SJCRH30 (cell line): Measurements from ENCODE around the gene FAS. TPM values are rescaled to one million over a fixed set of nuclear protein-coding genes. Genes with fewer than 3 reads are reported as not detected.
"Not testable (repeated sequence)": the region's sequence is repeated elsewhere in the genome, so short reads cannot be mapped to it uniquely, and the experiment has no call there.

Source experiments
- DNase-seq, 2 experiments: peaks; one replicate each; pipeline ENCODE4 v3.0.0-alpha.2; 2015 to 2020
- H3K27ac ChIP-seq: fragments of 250-450 bp; sonication (Bioruptor Pico); 2 replicates; pipeline ENCODE4 v1.5.1; 2020; ENCODE audit warnings: mild to moderate bottlenecking, moderate library complexity
- H3K27me3 ChIP-seq: fragments of 250-450 bp; sonication (Bioruptor Pico); 2 replicates; pipeline ENCODE4 v1.5.1; 2020; ENCODE audit warnings: mild to moderate bottlenecking, moderate library complexity
- H3K36me3 ChIP-seq: fragments of 250-450 bp; sonication (Bioruptor Pico); 2 replicates; pipeline ENCODE4 v1.5.1; 2020; ENCODE audit warnings: mild to moderate bottlenecking, moderate library complexity
- H3K4me1 ChIP-seq: fragments of 250-450 bp; sonication (Bioruptor Pico); 2 replicates; pipeline ENCODE4 v1.5.1; 2020; ENCODE audit warnings: mild to moderate bottlenecking, moderate library complexity
- H3K4me3 ChIP-seq: fragments of 250-450 bp; sonication (Bioruptor Pico); 2 replicates; pipeline ENCODE4 v1.5.1; 2020; ENCODE audit warnings: mild to moderate bottlenecking, moderate library complexity
- H3K9me3 ChIP-seq: fragments of 250-450 bp; sonication (Bioruptor Pico); replicated peaks from 2 replicates; pipeline ENCODE4 v1.5.1; 2020; ENCODE audit warnings: mild to moderate bottlenecking, moderate library complexity
- total RNA-seq: library from RNA; depleted of rRNA; stranded (reverse); fragments of >200 nt; shearing (Covaris generic); gene quantifications from 2 replicates; pipeline ENCODE4 v1.2.3, GENCODE V29; 2014

The FAS gene
- total RNA-seq, 1 experiment from 2014 or later = 0.75 TPM

- no peak overlapping the region for H3K4me3 ChIP-seq
- H3K27ac ChIP-seq = no peak overlapping the region
These were observed 3.4 kb downstream of the FAS start for GRCh38 chr10:88994019-88994418.

GRCh38 chr10:88995156-88995876 is 4.7 kb downstream of the FAS start:
- no peaks in the 10 kb centered on the region; the same call in 1 of the 2 replicates for H3K27me3 ChIP-seq
- no peak overlapping the region for H3K27ac ChIP-seq
- H3K36me3 ChIP-seq = no peaks in the 10 kb centered on the region
- DNase-seq = no peak
- no peaks in the 10 kb centered on the region for H3K9me3 ChIP-seq
- H3K4me3 ChIP-seq = no peak overlapping the region
- H3K4me1 ChIP-seq = no peaks in the 10 kb centered on the region

More at GRCh38 chr10:88994019-88994418, 3.4 kb downstream of the FAS start:
- Histone ChIP-seq H3K36me3 (no peaks in the 10 kb centered on the region), H3K27me3 (no peaks in the 10 kb centered on the region; the same call in 1 of the 2 replicates), H3K4me1 (no peaks in the 10 kb centered on the region), H3K9me3 (no peaks in the 10 kb centered on the region)
- no peak for DNase-seq

DNA sequence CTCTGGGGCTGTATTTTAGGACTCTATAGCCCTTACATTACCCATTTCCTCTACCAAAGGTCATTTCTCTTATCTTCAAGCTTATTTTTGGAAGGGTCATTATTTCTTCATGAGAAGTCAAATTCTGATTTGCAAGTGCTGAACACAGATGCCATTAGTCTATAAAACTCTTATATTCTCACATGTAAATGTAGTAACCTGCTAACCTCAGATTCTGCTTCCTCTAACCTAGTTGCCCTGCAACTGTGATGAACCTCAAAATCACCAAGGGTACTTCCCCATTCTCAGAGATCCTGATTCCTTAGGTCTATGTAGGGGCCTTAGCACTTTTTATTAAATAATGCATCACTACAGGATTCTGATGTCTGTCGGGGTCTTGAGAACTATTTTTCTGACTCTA is 6.3 kb downstream of the FAS start:
- Histone ChIP-seq H3K27me3 (no peaks in the 10 kb centered on the region), H3K9me3 (no peaks in the 10 kb centered on the region), H3K27ac (no peak overlapping the region), H3K36me3 (no peaks in the 10 kb centered on the region), H3K4me1 (no peaks in the 10 kb centered on the region), H3K4me3 (no peak overlapping the region)
- DNase-seq = no peak

DNA sequence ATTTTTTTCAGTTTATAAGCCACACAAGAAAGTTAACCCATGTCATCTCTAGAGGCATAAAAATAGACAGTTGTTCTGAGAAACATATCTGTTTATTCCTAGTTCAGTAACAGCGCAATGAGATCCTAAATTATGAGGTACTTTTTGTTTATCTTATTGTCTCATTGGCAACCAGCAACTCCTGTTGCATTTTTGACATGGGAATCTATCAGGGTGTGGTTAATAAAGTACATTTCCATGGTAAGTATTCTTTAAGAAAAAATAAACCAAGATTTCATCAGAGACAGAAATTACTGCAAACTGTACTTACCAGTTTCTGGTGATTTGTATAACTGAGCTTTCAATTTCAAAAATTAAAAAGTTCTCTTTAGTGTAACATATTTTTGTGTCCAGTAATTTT is 9.0 kb downstream of the FAS start:
- H3K4me3 ChIP-seq = no peak overlapping the region
- no peaks in the 10 kb centered on the region for H3K36me3 ChIP-seq
- H3K4me1 ChIP-seq = no peaks in the 10 kb centered on the region
- DNase-seq = no peak
- H3K9me3 ChIP-seq = no peaks in the 10 kb centered on the region
- no peak overlapping the region for H3K27ac ChIP-seq
- H3K27me3 ChIP-seq = no peaks in the 10 kb centered on the region

DNA sequence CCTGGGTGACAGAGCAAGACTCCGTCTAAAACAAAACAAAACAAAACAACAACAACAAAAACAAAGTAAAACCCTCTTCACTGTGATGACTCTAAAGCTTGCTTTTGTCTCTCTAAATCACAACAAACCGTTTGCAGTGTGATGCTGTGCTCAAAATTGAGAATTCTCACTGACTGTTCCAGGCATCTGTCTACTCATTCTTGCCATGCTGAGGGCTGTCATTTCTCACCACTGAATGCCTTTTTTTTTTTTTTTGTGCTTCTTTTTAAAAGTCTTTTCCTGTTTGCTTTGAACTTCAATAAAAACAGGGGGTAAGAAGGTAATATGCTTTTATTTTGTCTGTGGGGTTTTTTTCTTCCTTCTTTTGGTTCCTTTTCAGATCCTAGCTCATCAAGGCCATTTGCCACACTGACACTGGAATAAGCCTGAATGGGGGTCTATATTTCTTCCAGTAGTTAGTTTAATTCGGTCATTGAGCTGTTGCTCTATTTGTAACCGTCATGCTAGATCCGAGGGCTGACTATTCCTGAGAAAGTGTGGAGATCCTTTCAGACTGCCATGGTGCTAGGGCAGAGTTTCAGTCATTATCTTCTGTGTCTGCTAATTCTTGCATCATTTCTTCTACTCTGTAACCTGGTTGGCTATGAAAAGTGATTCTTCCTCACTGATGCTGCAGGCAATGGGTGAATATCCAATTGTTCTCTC is 10.6 kb downstream of the FAS start:
- no peaks in the 10 kb centered on the region for H3K4me1 ChIP-seq
- H3K27ac ChIP-seq = no peak overlapping the region
- H3K36me3 ChIP-seq = no peaks in the 10 kb centered on the region
- no peaks in the 10 kb centered on the region for H3K9me3 ChIP-seq
- no peaks in the 10 kb centered on the region for H3K27me3 ChIP-seq
- DNase-seq = no peak
- H3K4me3 ChIP-seq = no peak overlapping the region

- H3K4me1 ChIP-seq = no peaks in the 10 kb centered on the region
- DNase-seq = no peak
- no peak overlapping the region for H3K4me3 ChIP-seq
- H3K9me3 ChIP-seq = no peaks in the 10 kb centered on the region
- no peaks in the 10 kb centered on the region for H3K36me3 ChIP-seq
- H3K27me3 ChIP-seq = no peaks in the 10 kb centered on the region
- H3K27ac ChIP-seq = no peak overlapping the region
These were observed 11.1 kb downstream of the FAS start for GRCh38 chr10:89001729-89002072.

DNA sequence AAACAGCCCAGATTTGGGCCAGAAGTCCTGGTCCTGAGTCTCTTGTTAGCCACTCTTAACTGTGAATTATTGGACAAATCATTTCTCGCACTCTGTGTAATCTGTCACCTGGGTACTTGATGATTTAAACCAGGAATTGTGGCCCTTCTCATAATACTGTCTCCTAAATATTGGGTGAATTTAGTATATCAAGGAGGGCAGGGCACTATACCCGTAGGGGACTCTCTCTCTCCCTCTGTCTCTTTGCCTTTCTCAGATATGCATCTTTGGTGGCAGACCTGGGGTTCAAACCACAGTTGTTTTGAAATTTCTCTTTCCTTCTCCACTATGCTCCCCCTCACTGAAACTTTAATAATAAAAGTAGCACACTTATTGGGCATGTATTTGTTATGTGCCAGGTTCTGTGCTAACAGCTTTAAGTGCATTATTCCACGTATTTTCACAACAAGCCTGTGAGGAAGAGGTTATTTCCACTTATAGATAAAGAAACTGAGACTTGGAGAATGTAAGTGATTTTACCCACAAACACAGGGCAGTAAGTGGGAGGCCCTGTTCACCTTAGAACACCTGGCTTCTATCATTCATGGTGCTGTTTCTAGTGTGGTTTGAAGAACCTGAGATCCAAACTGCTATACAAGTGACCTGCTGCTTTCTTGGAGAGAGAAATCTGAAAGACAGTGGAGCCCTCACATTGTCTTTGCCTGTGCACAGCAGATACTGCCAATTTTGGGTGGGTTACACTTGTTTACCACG is 11.8 kb downstream of the FAS start:
- no peak overlapping the region for H3K27ac ChIP-seq
- no peaks in the 10 kb centered on the region for H3K9me3 ChIP-seq
- no peak for DNase-seq
- no peaks in the 10 kb centered on the region for H3K36me3 ChIP-seq
- H3K27me3 ChIP-seq = no peaks in the 10 kb centered on the region
- no peaks in the 10 kb centered on the region for H3K4me1 ChIP-seq
- no peak overlapping the region for H3K4me3 ChIP-seq

GRCh38 chr10:89003344-89003743 is 12.7 kb downstream of the FAS start:
- H3K27ac ChIP-seq = no peak overlapping the region
- no peaks in the 10 kb centered on the region for H3K9me3 ChIP-seq
- H3K4me1 ChIP-seq = no peaks in the 10 kb centered on the region
- no peaks in the 10 kb centered on the region for H3K27me3 ChIP-seq
- no peak for DNase-seq
- H3K36me3 ChIP-seq = no peaks in the 10 kb centered on the region
- H3K4me3 ChIP-seq = no peak overlapping the region

GRCh38 chr10:89007129-89007893 is 16.7 kb downstream of the FAS start:
- no peaks in the 10 kb centered on the region for H3K36me3 ChIP-seq

DNA sequence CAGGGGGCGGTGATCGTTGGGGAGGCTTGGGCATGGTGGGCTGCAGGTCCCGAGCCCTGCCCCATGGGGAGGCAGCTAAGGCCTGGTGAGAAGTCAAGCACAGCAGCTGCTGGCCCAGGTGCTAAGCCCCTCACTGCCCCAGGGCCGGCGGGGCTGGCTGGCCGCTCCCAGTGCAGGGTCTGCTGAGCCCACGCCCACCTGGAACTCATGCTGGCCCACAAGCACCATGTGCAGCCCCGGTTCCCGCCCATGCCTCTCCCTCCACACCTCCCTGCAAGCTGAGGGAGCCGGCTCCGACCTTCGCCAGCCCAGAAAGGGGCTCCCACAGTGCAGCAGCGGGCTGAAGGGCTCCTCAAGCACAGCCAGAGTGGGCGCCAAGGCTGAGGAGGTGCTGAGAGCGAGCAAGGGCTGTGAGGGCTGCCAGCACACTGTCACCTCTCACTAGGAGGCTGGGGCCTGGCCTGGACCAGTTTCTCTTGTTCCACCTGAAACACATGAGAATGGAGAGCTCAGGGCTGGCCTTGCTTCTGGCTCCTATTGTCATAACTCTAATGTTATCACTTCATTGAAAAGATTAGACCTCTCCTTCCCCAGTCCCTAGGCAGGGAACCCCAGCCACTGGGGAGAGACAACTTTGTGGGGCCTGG is 28.2 kb downstream of the FAS start:
- H3K36me3 ChIP-seq, H3K4me1 ChIP-seq, H3K27me3 ChIP-seq, DNase-seq, H3K4me3 ChIP-seq, H3K9me3 ChIP-seq, H3K27ac ChIP-seq: not testable (repeated sequence)

More at GRCh38 chr10:89007129-89007893, 16.7 kb downstream of the FAS start:
- no peaks in the 10 kb centered on the region for H3K9me3 ChIP-seq
- H3K4me1 ChIP-seq = no peaks in the 10 kb centered on the region
- no peak for DNase-seq
- H3K4me3 ChIP-seq = no peak overlapping the region
- H3K27ac ChIP-seq = no peak overlapping the region
- no peaks in the 10 kb centered on the region for H3K27me3 ChIP-seq

GRCh38 chr10:89019569-89020327 is 29.1 kb downstream of the FAS start:
- H3K36me3 ChIP-seq = no peaks in the 10 kb centered on the region
- no peak for DNase-seq

GRCh38 chr10:89021526-89021925 is 30.9 kb downstream of the FAS start:
- not testable (repeated sequence) for H3K27ac ChIP-seq, DNase-seq, H3K27me3 ChIP-seq, H3K9me3 ChIP-seq, H3K4me3 ChIP-seq, H3K4me1 ChIP-seq, H3K36me3 ChIP-seq

More at GRCh38 chr10:89019569-89020327, 29.1 kb downstream of the FAS start:
- Histone ChIP-seq H3K4me1 (no peaks in the 10 kb centered on the region), H3K27ac (no peak overlapping the region), H3K4me3 (no peak overlapping the region), H3K9me3 (no peaks in the 10 kb centered on the region), H3K27me3 (no peaks in the 10 kb centered on the region)

DNA sequence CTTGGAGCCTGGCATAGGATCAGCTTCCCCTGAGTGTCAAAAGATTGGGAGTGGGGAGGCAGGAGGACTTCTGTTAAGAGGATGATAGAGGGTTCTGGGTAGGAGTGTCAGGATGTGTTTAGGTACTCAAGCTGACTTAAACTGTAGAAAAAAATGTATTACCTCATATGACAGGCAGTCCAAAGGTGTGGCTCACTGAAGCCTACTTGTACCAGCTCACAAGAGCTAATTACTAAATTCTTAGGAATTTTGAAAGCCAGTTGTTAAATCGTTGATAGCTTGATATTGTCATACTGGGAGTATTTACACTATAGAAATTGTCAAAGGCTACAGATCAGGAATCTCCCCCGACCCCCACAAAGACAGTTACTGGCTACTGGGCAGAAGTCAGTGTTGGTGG is 32.1 kb downstream of the FAS start:
- H3K27me3 ChIP-seq = no peaks in the 10 kb centered on the region
- no peaks in the 10 kb centered on the region for H3K9me3 ChIP-seq
- H3K27ac ChIP-seq = no peak overlapping the region
- H3K4me3 ChIP-seq = no peak overlapping the region
- DNase-seq = no peak
- H3K4me1 ChIP-seq = no peaks in the 10 kb centered on the region
- no peaks in the 10 kb centered on the region for H3K36me3 ChIP-seq

GRCh38 chr10:89025453-89025852 is 34.9 kb downstream of the FAS start:
- no peak overlapping the region for H3K27ac ChIP-seq
- DNase-seq = no peak
- H3K27me3 ChIP-seq = no peaks in the 10 kb centered on the region
- no peak overlapping the region for H3K4me3 ChIP-seq
- no peaks in the 10 kb centered on the region for H3K36me3 ChIP-seq
- no peaks in the 10 kb centered on the region for H3K9me3 ChIP-seq
- no peaks in the 10 kb centered on the region for H3K4me1 ChIP-seq
